Astrocyte (in vitro differentiated cells and primary cell): Measurements from ENCODE around the gene TMEM123. TPM values are rescaled to one million over a fixed set of nuclear protein-coding genes. Genes with fewer than 3 reads are reported as not detected.
"Not testable (repeated sequence)": the region's sequence is repeated elsewhere in the genome, so short reads cannot be mapped to it uniquely, and the experiment has no call there.

ENCODE experiments used
- DNase-seq: peaks from one replicate; pipeline ENCODE4 v3.0.0-alpha.2; 2010; ENCODE audit warnings: low read depth
- FAIRE-seq: peaks from 2 replicates; lab custom pipeline; 2011; peaks lifted over from hg19 to GRCh38; lab: Jason Lieb, UNC
- H2AFZ ChIP-seq: 2 replicates; pipeline ENCODE4 v1.6.0; 2012; ENCODE audit warnings: low read depth, low read length, inconsistent platforms
- H3K27ac ChIP-seq: 2 replicates; pipeline ENCODE4 v1.5.1; 2011; ENCODE audit warnings: low read depth, low read length, inconsistent platforms
- H3K27me3 ChIP-seq: 2 replicates; pipeline ENCODE4 v1.6.0; 2011; ENCODE audit warnings: low read length, inconsistent platforms; ENCODE audit not compliant: insufficient read depth
- H3K36me3 ChIP-seq: 2 replicates; pipeline ENCODE4 v1.5.1; 2011; ENCODE audit warnings: low read length, inconsistent platforms; ENCODE audit not compliant: insufficient read depth
- H3K4me1 ChIP-seq: 2 replicates; pipeline ENCODE4 v1.5.1; 2011; ENCODE audit warnings: low read length, inconsistent platforms; ENCODE audit not compliant: insufficient read depth
- H3K4me2 ChIP-seq: 2 replicates; pipeline ENCODE4 v1.6.0; 2012; ENCODE audit warnings: low read length, inconsistent platforms
- H3K4me3 ChIP-seq: 2 replicates; pipeline ENCODE4 v1.5.1; 2011; ENCODE audit warnings: low read depth, mild to moderate bottlenecking, low read length, inconsistent platforms; ENCODE audit not compliant: insufficient read depth
- H3K79me2 ChIP-seq: 2 replicates; pipeline ENCODE4 v1.6.0; 2012; ENCODE audit warnings: mild to moderate bottlenecking, low read length, inconsistent platforms; ENCODE audit not compliant: insufficient read depth
- H3K9ac ChIP-seq: 2 replicates; pipeline ENCODE4 v1.6.0; 2012; ENCODE audit warnings: mild to moderate bottlenecking, low read length, inconsistent platforms
- H3K9me3 ChIP-seq: 2 replicates; pipeline ENCODE4 v1.5.1; 2012; ENCODE audit warnings: low read depth, mild to moderate bottlenecking, low read length, inconsistent platforms; ENCODE audit not compliant: insufficient read depth
- H4K20me1 ChIP-seq: 2 replicates; pipeline ENCODE4 v1.6.0; 2012; ENCODE audit warnings: low read length, inconsistent platforms; ENCODE audit not compliant: insufficient read depth
- H3K27ac Mint-ChIP-seq: one replicate; pipeline ENCODE4 v1.8.0; 2021; ENCODE audit warnings: mild to moderate bottlenecking, mixed read lengths; ENCODE audit not compliant: unreplicated experiment
- H3K27me3 Mint-ChIP-seq: one replicate; pipeline ENCODE4 v1.8.0; 2021; ENCODE audit warnings: low read depth, mixed read lengths; ENCODE audit not compliant: unreplicated experiment
- H3K36me3 Mint-ChIP-seq: one replicate; pipeline ENCODE4 v1.8.0; 2021; ENCODE audit warnings: low read depth, mixed read lengths; ENCODE audit not compliant: unreplicated experiment
- H3K4me1 Mint-ChIP-seq: one replicate; pipeline ENCODE4 v1.8.0; 2021; ENCODE audit warnings: low read depth, mixed read lengths; ENCODE audit not compliant: unreplicated experiment
- H3K4me3 Mint-ChIP-seq: one replicate; pipeline ENCODE4 v1.8.0; 2021; ENCODE audit warnings: mild to moderate bottlenecking, moderate library complexity, mixed read lengths; ENCODE audit not compliant: unreplicated experiment
- H3K9me3 Mint-ChIP-seq: one replicate; pipeline ENCODE4 v1.8.0; 2021; ENCODE audit warnings: mild to moderate bottlenecking, mixed read lengths; ENCODE audit not compliant: unreplicated experiment
- CTCF ChIP-seq: IDR thresholded peaks from 2 replicates; pipeline ENCODE4 v1.5.1; 2011; ENCODE audit warnings: low read depth, mild to moderate bottlenecking, inconsistent platforms, low read length, moderate library complexity; ENCODE audit not compliant: insufficient read depth
- EZH2 ChIP-seq: IDR thresholded peaks from 2 replicates; pipeline ENCODE4 v1.6.1; 2012; ENCODE audit warnings: mild to moderate bottlenecking, low read length, inconsistent platforms; ENCODE audit not compliant: insufficient read depth
- total RNA-seq: library from RNA; stranded (reverse); gene quantifications from 2 replicates; pipeline ENCODE4 v1.2.1, GENCODE V29; 2021

Gene TMEM123
- total RNA-seq, 1 donor from 2014 or later, result 234 TPM

GRCh38 chr11:102377891-102378290 is 74.7 kb downstream of the TMEM123 start:
- peak overlapping the region; percentile 23 for H3K27ac Mint-ChIP-seq
- Histone ChIP-seq H3K4me1 (no peaks in the 10 kb centered on the region), H3K9me3 (no peaks in the 10 kb centered on the region), H3K4me2 (no peak overlapping the region), H3K9ac (no peak overlapping the region), H4K20me1 (peaks cover 36% of the 10 kb centered on the region), H3K27ac (no peak overlapping the region), H3K79me2 (peaks cover 32% of the 10 kb centered on the region), H3K36me3 (peaks cover 35% of the 10 kb centered on the region), H3K27me3 (no peaks in the 10 kb centered on the region), H2AFZ (no peak overlapping the region), H3K4me3 (no peak overlapping the region)
- H3K9me3 Mint-ChIP-seq, result no peaks in the 10 kb centered on the region
- H3K4me1 Mint-ChIP-seq, result peaks cover 16% of the 10 kb centered on the region
- DNase-seq (no peak), FAIRE-seq (no peak)
- no peak for TF ChIP-seq EZH2
- TF ChIP-seq CTCF, result no peak
- H3K36me3 Mint-ChIP-seq, result peaks cover 13% of the 10 kb centered on the region
- H3K4me3 Mint-ChIP-seq, result no peak overlapping the region
- H3K27me3 Mint-ChIP-seq, result no peaks in the 10 kb centered on the region

- Mint-ChIP-seq H3K4me1 (peaks cover 16% of the 10 kb centered on the region), H3K27ac (no peak overlapping the region), H3K9me3 (no peaks in the 10 kb centered on the region), H3K36me3 (peaks cover 17% of the 10 kb centered on the region), H3K27me3 (no peaks in the 10 kb centered on the region), H3K4me3 (no peak overlapping the region)
- DNase-seq (no peak), FAIRE-seq (no peak)
- Histone ChIP-seq H3K9me3 (no peaks in the 10 kb centered on the region), H3K27ac (no peak overlapping the region), H3K27me3 (no peaks in the 10 kb centered on the region), H3K79me2 (peaks cover 32% of the 10 kb centered on the region), H3K4me3 (no peak overlapping the region), H3K9ac (no peak overlapping the region), H2AFZ (no peak overlapping the region), H3K4me2 (no peak overlapping the region), H3K36me3 (peaks cover 26% of the 10 kb centered on the region), H4K20me1 (peaks cover 29% of the 10 kb centered on the region), H3K4me1 (no peaks in the 10 kb centered on the region)
- TF ChIP-seq CTCF (no peak), EZH2 (no peak)
Observed at GRCh38 chr11:102375720-102376399, 76.7 kb downstream of the TMEM123 start.

DNA sequence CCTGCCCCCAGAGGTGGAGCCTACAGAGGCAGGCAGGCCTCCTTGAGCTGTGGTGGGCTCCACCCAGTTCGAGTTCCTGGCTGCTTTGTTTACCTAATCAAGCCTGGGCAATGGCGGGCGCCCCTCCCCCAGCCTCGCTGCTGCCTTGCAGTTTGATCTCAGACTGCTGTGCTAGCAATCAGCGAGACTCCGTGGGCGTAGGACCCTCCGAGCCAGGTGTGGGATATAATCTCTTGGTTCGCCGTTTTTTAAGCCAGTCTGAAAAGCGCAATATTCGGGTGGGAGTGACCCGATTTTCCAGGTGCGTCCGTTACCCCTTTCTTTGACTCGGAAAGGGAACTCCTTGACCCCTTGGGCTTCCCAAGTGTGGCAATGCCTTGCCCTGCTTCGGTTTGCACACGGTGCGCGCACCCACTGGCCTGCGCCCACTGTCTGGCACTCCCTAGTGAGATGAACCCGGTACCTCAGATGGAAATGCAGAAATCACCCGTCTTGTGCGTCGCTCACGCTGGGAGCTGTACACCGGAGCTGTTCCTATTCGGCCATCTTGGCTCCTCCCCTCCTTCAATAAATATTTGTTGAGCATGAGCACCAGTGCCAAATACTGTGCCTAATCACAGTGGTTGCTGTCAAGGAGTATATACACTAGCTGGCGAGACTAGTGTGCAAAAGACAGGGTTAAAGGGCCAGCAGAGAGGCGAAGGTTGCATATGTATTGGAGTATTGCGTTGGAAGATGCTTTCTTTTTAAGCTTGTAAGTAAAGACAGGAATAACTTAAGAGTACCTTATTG is 77.7 kb downstream of the TMEM123 start:
- Mint-ChIP-seq H3K36me3 (peaks cover 15% of the 10 kb centered on the region), H3K27ac (peak overlapping the region; percentile 55), H3K4me1 (peaks cover 16% of the 10 kb centered on the region)
- Histone ChIP-seq H4K20me1 (peaks cover 29% of the 10 kb centered on the region), H3K36me3 (peaks cover 19% of the 10 kb centered on the region), H3K79me2 (peaks cover 32% of the 10 kb centered on the region)
- not testable (repeated sequence) for H3K9me3 Mint-ChIP-seq, H2AFZ ChIP-seq, H3K4me1 ChIP-seq, FAIRE-seq, H3K4me3 Mint-ChIP-seq, H3K9me3 ChIP-seq, H3K4me2 ChIP-seq, H3K27me3 Mint-ChIP-seq, H3K9ac ChIP-seq, H3K27me3 ChIP-seq, H3K27ac ChIP-seq, H3K4me3 ChIP-seq, DNase-seq
